Spleen (tissue), 7 donors: ENCODE data around the gene PLXNC1.

Experiments used
- CTCF ChIP-seq, 11 experiments: fragments of 200-600 bp in 7 of 11; fragments of 450-650 bp in 4 of 11; sonication (generic) in 4 of 11; IDR thresholded peaks in 8 of 11; conservative IDR thresholded peaks in 3 of 11; 1 replicate in 7 of 11; 2 replicates in 4 of 11; pipeline versions ENCODE4 v1.4.0 to v1.8.0; 2016 to 2021; ENCODE audit warnings: antibody characterized with exemption in 11 of 11, inconsistent platforms in 4 of 11, mild to moderate bottlenecking in 1 of 11
- POLR2A ChIP-seq, 3 donors: fragments of 450-650 bp; IDR thresholded peaks; one replicate each; pipeline ENCODE4 v1.5.1; 2017; ENCODE audit warnings: antibody characterized with exemption in 3 of 3, mild to moderate bottlenecking in 1 of 3
- POLR2AphosphoS5 ChIP-seq, 3 donors: sonication (generic); formaldehyde crosslinking; IDR thresholded peaks; one replicate each; pipeline ENCODE4 v1.5.1; 2017; ENCODE audit warnings: antibody characterized with exemption in 3 of 3
- donor health status: DM: no; HTN: no; CAD: no; lungs with moderate emphysema.
- donor health status: DM: no; HTN: no; CAD: no.
- donor health status: DM: no; HTN: no; CAD: no.

GRCh38 chr12:94170690-94171594 is 22.6 kb downstream of the PLXNC1 start:
- TF ChIP-seq CTCF (IDR thresholded peaks at IDR 0.05 in 8 of 11, conservative IDR thresholded peaks at IDR 0.05 in 3 of 11): no peak
- no peak for TF ChIP-seq POLR2A (IDR thresholded peaks at IDR 0.05)
- peak in 1 of 3 donors; percentile 18 for TF ChIP-seq POLR2AphosphoS5 (IDR thresholded peaks at IDR 0.05)
